ENCODE measurements around the gene ETV3. TPM values are rescaled to one million over a fixed set of nuclear protein-coding genes. Genes with fewer than 3 reads are reported as not detected.

Gene ETV3
- total and polyA plus RNA-seq, 10 of the 15 experiments (the other 5 are each of a cell fraction or from before 2014, with no cell fraction given): 1.7 to 13.8 (median 7.2) TPM

- RAD21 ChIA-PET (ENCODE audit: unreplicated experiment): interaction anchor here (1.0 to 2.7 kb wide), 3 partner anchors 12 to 60 kb away, joined by 3 to 12 read pairs (median 3); no protein-coding TSS in a partner anchor
- no peak overlapping the region for H3K4me3 ChIP-seq
- ATAC-seq (no peak), FAIRE-seq (no peak), DNase-seq (ENCODE audit: low read depth, low spot score) (no peak)
- POLR2A ChIA-PET: interaction anchor here (0.6 to 0.9 kb wide), 2 partner anchors 137 to 686 kb away, joined by 3 to 4 read pairs; no protein-coding TSS in a partner anchor
- H3K36me3 ChIP-seq (ENCODE audit: control insufficient read depth in 2 of 2, insufficient read depth in 2 of 2, low read length in 1 of 2): no peaks in the 10 kb centered on the region
- in situ Hi-C loops (cut with MboI): loop anchor here (10.0 kb wide), 1 partner anchor 400 kb away; no protein-coding TSS in a partner anchor
- H2AFZ ChIP-seq (ENCODE audit: control insufficient read depth, low read depth, low read length): no peak overlapping the region
- no peaks in the 10 kb centered on the region; a peak in 1 of 4 replicates for H3K27me3 ChIP-seq (replicated peaks in 1 of 2; ENCODE audit: control insufficient read depth in 2 of 2, insufficient read depth in 2 of 2, low read length in 1 of 2)
- SMC1A ChIA-PET (ENCODE audit: uncharacterized antibody, unreplicated experiment): interaction anchor here (1.7 to 3.1 kb wide), 2 partner anchors 53 to 60 kb away, joined by 9 to 16 read pairs; no protein-coding TSS in a partner anchor
- no peaks in the 10 kb centered on the region for H4K20me1 ChIP-seq (ENCODE audit: control insufficient read depth, insufficient read depth)
- peaks cover 6% of the 10 kb centered on the region for H3K4me1 ChIP-seq (ENCODE audit: control insufficient read depth, insufficient read depth, low read length)
- BruUV-seq (replicated peaks): no TSS peak
- no peak overlapping the region for H3K9ac ChIP-seq (ENCODE audit: control insufficient read depth, insufficient read depth, low read length)
- H3K27ac ChIP-seq (ENCODE audit: control insufficient read depth, insufficient read depth): no peak overlapping the region
- intact Hi-C loops (cut with micrococcal nuclease; ENCODE audit: unreplicated experiment): no loop called here
- no peaks in the 10 kb centered on the region for H3K9me3 ChIP-seq (replicated peaks; ENCODE audit: control insufficient read depth, insufficient read depth, low read length)
- H3K79me2 ChIP-seq (ENCODE audit: control insufficient read depth, insufficient read depth, low read length): no peaks in the 10 kb centered on the region
- CTCF ChIA-PET: interaction anchor here (6.4 kb wide), 1 partner anchor 61 kb away, joined by 41 read pairs; no protein-coding TSS in a partner anchor
- 34% methylated on average over 4 of the region's 4 CpGs for WGBS (ENCODE audit: insufficient coverage, insufficient replicate concordance, low lambda C conversion rate, missing lambda C conversion rate)
- no peak for TF ChIP-seq ZZZ3 (IDR thresholded peaks at IDR 0.05; ENCODE audit: control insufficient read depth, insufficient read length, low read depth)
- no peak for TF ChIP-seq ATF7 (IDR thresholded peaks at IDR 0.05; ENCODE audit: low read depth)
- no peak for TF ChIP-seq USF2 (IDR thresholded peaks at IDR 0.05; ENCODE audit: borderline replicate concordance, low read depth, low read length)
- TF ChIP-seq FOXK2 (IDR thresholded peaks at IDR 0.05): no peak
- no peak for TF ChIP-seq ZNF217 (IDR thresholded peaks at IDR 0.05)
- no peak for TF ChIP-seq POLR2AphosphoS2 (IDR thresholded peaks at IDR 0.05; ENCODE audit: low read depth, low read length)
- no peak for TF ChIP-seq PML (IDR thresholded peaks at IDR 0.05; ENCODE audit: low read length)
- no peak for TF ChIP-seq NRF1 (conservative IDR thresholded peaks at IDR 0.05; ENCODE audit: low read depth, low read length)
- TF ChIP-seq PAX5 (IDR thresholded peaks at IDR 0.05; ENCODE audit: borderline replicate concordance, low read depth, low read length): no peak
- no peak overlapping the region for H3K4me2 ChIP-seq (ENCODE audit: control insufficient read depth, insufficient read depth)
Measured at GRCh38 chr1:157095091-157095490, 43.1 kb downstream of the ETV3 start.

Data from GM12878 (cell line).